NCI-H2227 (cell line): Measurements from ENCODE around the gene FAM111A.
"Not testable (repeated sequence)": the region's sequence is repeated elsewhere in the genome, so short reads cannot be mapped to it uniquely, and the experiment has no call there.

Source experiments
- DNase-seq: peaks from one replicate; lab custom pipeline; 2025; ENCODE audit not compliant: unreplicated experiment; lab: John Stamatoyannopoulos, UW

FAM111A gene, protein sequence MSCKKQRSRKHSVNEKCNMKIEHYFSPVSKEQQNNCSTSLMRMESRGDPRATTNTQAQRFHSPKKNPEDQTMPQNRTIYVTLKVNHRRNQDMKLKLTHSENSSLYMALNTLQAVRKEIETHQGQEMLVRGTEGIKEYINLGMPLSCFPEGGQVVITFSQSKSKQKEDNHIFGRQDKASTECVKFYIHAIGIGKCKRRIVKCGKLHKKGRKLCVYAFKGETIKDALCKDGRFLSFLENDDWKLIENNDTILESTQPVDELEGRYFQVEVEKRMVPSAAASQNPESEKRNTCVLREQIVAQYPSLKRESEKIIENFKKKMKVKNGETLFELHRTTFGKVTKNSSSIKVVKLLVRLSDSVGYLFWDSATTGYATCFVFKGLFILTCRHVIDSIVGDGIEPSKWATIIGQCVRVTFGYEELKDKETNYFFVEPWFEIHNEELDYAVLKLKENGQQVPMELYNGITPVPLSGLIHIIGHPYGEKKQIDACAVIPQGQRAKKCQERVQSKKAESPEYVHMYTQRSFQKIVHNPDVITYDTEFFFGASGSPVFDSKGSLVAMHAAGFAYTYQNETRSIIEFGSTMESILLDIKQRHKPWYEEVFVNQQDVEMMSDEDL

GRCh38 chr11:59142530-59143507, at the start of gene FAM111A:
Gene FAM111A, plus strand, starts transcription at chr11:59142856. Its CDS starts 6,017 bp downstream, at chr11:59148873.
- peak; percentile 92 for DNase-seq

DNA sequence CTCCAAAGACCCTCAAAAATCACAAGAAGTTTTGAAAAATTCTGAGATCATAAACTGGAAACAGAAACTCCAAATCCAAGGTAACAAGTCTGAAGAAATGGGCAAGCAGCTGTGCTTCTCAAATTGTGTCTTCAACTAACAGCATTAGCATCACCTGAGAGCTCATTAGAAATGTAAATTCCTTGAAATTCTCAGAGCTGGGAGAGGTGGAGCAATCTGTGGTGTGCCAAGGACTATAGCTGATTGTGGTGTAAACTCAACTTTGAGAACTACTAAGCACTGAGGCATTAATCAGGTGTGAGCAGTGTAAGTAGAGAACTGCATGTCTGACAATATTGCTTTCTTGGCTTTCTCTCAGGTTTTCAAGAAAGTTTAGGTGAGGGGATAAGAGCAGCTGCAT, 49.1 kb upstream of the FAM111A start:
- not testable (repeated sequence) for DNase-seq

- DNase-seq = not testable (repeated sequence)
Observed at GRCh38 chr11:59095225-59095624, 47.4 kb upstream of the FAM111A start.

GRCh38 chr11:59095972-59096575, 46.6 kb upstream of the FAM111A start:
- not testable (repeated sequence) for DNase-seq

DNA sequence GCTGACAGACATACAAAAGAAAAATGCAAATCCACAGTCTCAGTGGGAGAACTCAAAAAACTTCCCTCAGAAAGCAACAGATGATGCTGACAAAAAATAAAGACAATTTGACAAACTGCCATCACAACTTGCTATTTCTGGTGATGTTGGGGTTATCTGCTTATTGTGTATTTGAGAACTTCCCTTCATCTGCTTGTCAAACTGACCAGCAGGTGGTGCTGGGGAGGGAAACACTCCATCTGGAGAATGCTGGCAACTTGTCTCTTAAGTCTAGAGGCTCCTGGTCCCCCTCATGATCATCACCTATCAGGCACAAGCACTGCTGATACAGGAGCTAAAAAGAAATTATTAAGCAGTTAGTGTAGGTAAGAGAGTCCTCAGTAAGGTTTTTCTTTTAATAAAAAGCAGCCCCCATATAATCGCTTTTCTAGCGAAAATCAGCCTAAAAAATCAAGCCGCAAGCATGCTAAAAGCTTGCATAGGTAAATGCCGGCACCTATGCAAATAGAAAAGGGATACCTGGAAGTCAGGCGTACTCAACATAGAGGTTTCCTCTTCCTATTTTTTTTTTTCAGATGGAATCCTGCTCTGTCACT, 45.4 kb upstream of the FAM111A start:
- peak; percentile 65 for DNase-seq

DNA sequence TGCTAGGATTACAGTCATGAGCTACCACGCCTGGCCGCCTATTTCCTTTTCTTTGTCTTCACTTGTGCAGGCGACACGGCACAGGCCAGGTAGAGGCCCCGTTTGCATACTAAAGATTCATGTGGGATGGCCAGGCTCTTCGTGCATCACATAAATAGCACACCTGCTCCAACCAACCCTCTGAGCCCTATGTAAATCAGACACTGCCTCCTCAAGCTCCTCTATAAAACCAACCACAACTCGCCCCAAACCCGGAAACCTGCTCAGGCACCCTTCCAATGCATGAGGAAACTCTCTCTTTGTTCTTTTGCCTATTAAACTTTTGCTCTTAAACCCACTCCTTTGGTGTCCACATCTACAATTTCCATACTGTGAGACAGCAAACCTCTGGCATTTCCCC, 44.7 kb upstream of the FAM111A start:
- DNase-seq = not testable (repeated sequence)

GRCh38 chr11:59102259-59102765, 40.3 kb upstream of the FAM111A start:
- DNase-seq = peak; percentile 86

GRCh38 chr11:59106363-59107336, 36.0 kb upstream of the FAM111A start, which contains the start of gene FAM111B:
Gene FAM111B, plus strand, starts transcription at chr11:59107237. Its CDS starts 2,389 bp downstream, at chr11:59109626.
- peak; percentile 97 for DNase-seq

DNA sequence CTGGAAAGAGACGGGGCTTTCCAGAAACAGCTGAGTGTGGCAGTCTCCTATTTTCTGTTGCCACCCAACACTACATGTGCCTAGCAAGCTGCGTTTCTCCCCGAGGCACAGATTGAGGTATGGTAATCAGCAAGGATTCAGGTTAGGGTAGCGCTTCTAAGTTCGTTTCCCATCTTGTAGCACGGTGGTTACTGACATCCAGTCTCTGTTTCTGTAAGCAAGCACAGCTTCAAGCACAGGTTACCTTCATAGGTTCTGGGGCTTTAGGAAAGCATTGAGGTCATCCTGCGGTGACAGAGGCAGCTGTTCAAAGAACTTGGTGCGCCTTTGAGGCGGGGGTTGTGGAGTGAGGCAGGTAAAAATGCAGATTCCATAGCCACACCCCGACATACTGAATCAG, 34.9 kb upstream of the FAM111A start:
- DNase-seq = not testable (repeated sequence)

DNA sequence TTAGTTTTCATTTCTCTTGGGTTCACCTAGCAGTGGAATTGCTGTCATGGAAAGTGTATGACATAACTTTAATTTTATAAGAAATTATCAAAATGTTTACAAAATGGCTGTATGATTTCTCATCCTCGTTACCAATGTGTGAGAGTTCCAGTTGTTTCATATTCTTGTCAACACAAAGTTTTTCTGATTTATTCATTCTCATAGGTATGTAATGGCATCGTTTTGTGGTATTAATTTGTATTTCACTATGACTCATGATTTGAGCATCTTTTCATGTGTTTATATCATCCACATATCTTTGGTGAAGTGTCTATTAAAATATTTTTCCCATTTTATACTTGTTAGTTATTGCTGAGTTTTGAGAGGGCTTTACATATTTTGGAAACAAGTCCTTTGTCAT, 30.2 kb upstream of the FAM111A start:
- no peak for DNase-seq

- DNase-seq = no peak
Observed at GRCh38 chr11:59114344-59114743, 28.3 kb upstream of the FAM111A start.

- no peak for DNase-seq
Observed at GRCh38 chr11:59115553-59115952, 27.1 kb upstream of the FAM111A start.

DNA sequence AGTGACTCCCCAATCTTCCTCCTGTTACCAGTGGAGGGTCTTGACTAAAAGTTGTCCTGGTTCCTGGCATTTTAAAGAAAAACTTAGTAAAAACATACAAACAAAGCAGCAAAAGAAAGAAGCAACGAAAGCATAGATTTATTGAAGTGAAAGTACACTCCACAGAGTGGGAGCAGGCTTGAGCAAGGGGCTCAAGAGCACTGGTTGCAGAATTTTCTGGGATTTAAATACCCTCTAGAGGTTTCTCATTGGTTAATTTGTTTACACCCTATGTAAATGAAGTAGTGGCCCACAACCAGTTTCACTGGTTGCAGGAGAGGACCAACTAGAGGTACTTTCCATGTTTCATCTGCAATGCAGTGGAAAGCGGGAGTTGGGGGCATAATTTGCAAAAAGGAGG, 24.9 kb upstream of the FAM111A start:
- no peak for DNase-seq

- no peak for DNase-seq
Observed at GRCh38 chr11:59119826-59120225, 22.8 kb upstream of the FAM111A start.

GRCh38 chr11:59135648-59136461, 6.8 kb upstream of the FAM111A start:
- peak; percentile 85 for DNase-seq

GRCh38 chr11:59136551-59136950, 6.1 kb upstream of the FAM111A start:
- not testable (repeated sequence) for DNase-seq

DNA sequence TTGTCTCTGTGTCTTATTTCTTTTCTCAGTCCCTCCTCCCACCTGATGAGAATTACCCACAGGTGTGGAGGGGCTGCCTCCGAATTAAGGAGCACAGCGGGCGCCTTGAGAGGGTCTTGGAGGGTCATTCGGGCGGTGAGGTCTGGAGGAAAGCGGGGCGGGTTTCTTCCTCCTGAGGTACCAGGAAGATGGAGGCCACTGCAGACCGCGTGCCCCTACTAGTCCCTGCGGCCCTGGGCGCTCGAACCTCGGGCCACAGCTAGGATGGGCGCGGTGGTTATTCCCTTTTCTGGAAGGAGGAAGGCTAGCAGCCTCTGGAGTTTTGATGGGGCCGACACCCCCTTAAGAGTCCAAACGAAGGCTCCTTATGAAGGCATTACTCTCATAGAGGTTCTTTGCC, 5.5 kb upstream of the FAM111A start:
- no peak for DNase-seq

- no peak for DNase-seq
Observed at GRCh38 chr11:59138643-59139042, 4.0 kb upstream of the FAM111A start.
